Diencephalon (tissue), 1 donor: ENCODE data around the gene XIST. TPM values are rescaled to one million over a fixed set of nuclear protein-coding genes. Genes with fewer than 3 reads are reported as not detected.

Experiments
- small RNA-seq: library from RNA; depleted of rRNA; stranded (forward); fragments of <200 nt; gene quantifications from one replicate; pipeline ENCODE3, GENCODE V24; 2014
- total RNA-seq: library from RNA; depleted of rRNA; stranded (reverse); fragments of >200 nt; gene quantifications from one replicate; pipeline ENCODE4 v1.2.3, GENCODE V29; 2014

The XIST gene
- 0.23 TPM for total RNA-seq

DNA sequence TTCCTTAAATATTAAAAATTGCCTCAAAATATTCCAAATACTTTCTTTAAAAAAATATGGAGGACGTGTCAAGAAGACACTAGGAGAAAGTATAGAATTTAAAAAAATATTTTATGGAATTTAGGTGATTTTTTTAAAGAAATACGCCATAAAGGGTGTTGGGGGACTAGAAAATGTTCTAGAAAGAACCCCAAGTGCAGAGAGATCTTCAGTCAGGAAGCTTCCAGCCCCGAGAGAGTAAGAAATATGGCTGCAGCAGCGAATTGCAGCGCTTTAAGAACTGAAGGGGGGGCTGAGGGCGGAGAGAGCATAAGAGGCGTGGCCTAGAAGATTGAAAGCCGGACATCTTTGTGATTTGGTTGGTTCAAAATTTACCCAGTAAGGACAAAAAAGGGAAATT lies at the start of gene XIST:
Gene XIST (minus strand): TSS at position 248 of the 400 bp plus-strand sequence.

Small RNA genes within 50 kb of the gene (small RNA-seq; reads per million reads assigned to genes)
- gene RF01880, result not detected
